ENCODE data around the gene TUBB6. TPM values are rescaled to one million over a fixed set of nuclear protein-coding genes. Genes with fewer than 3 reads are reported as not detected.

Gene TUBB6
- total RNA-seq, 1 experiment from 2014 or later, result 42.2 TPM

- H3K9me3 ChIP-seq (ENCODE audit: insufficient read depth, low read depth), result no peaks in the 10 kb centered on the region
- no peaks in the 10 kb centered on the region for H3K79me2 ChIP-seq (ENCODE audit: low read depth)
- H3K27me3 ChIP-seq (ENCODE audit: insufficient read depth, low read depth), result no peaks in the 10 kb centered on the region
- ChIA-PET POLR2A (ENCODE audit: unreplicated experiment) (no interaction called here), CTCF (no interaction called here)
- no peak overlapping the region for H3K4me2 ChIP-seq
- intact Hi-C loops (cut with micrococcal nuclease; ENCODE audit: unreplicated experiment), result no loop called here
- no peaks in the 10 kb centered on the region for H3K36me3 ChIP-seq (ENCODE audit: low read depth)
- no peaks in the 10 kb centered on the region for H3K9me2 ChIP-seq (ENCODE audit: insufficient read depth)
- H4K20me1 ChIP-seq (ENCODE audit: insufficient read depth), result no peaks in the 10 kb centered on the region
- no peaks in the 10 kb centered on the region for H3F3A ChIP-seq (ENCODE audit: insufficient read depth, low read depth)
- TF ChIP-seq CTCF (conservative IDR thresholded peaks at IDR 0.05) (no peak), EZH2 (IDR thresholded peaks at IDR 0.05; ENCODE audit: low read depth) (no peak)
- BruUV-seq (replicated peaks), result no TSS peak
- H3K4me3 ChIP-seq, result no peak overlapping the region
- H2AFZ ChIP-seq, result no peak overlapping the region
- no peaks in the 10 kb centered on the region for H3K4me1 ChIP-seq (replicated peaks; ENCODE audit: insufficient read depth)
- H3K27ac ChIP-seq, result no peak overlapping the region
- no peak for DNase-seq
Observed at GRCh38 chr18:12274793-12275192, 33.2 kb upstream of the TUBB6 start.

GRCh38 chr18:12276736-12277554 lies 31.1 kb upstream of the TUBB6 start:
- intact Hi-C loops (cut with micrococcal nuclease; ENCODE audit: unreplicated experiment), result no loop called here
- Histone ChIP-seq H3F3A (ENCODE audit: insufficient read depth, low read depth) (no peaks in the 10 kb centered on the region), H3K27ac (no peak overlapping the region), H3K4me1 (replicated peaks; ENCODE audit: insufficient read depth) (no peaks in the 10 kb centered on the region), H3K4me2 (no peak overlapping the region), H2AFZ (no peak overlapping the region), H3K79me2 (ENCODE audit: low read depth) (no peaks in the 10 kb centered on the region), H3K4me3 (no peak overlapping the region), H4K20me1 (ENCODE audit: insufficient read depth) (no peaks in the 10 kb centered on the region), H3K36me3 (ENCODE audit: low read depth) (no peaks in the 10 kb centered on the region), H3K27me3 (ENCODE audit: insufficient read depth, low read depth) (no peaks in the 10 kb centered on the region), H3K9me2 (ENCODE audit: insufficient read depth) (no peaks in the 10 kb centered on the region), H3K9me3 (ENCODE audit: insufficient read depth, low read depth) (no peaks in the 10 kb centered on the region)
- no TSS peak for BruUV-seq (replicated peaks)
- no peak for DNase-seq
- CTCF ChIA-PET, result no interaction called here
- TF ChIP-seq EZH2 (IDR thresholded peaks at IDR 0.05; ENCODE audit: low read depth) (no peak), CTCF (conservative IDR thresholded peaks at IDR 0.05) (no peak)
- POLR2A ChIA-PET (ENCODE audit: unreplicated experiment), result no interaction called here

GRCh38 chr18:12278215-12278671 lies 29.8 kb upstream of the TUBB6 start:
- no peak overlapping the region for H3K27ac ChIP-seq
- no peak overlapping the region for H3K4me2 ChIP-seq
- POLR2A ChIA-PET (ENCODE audit: unreplicated experiment), result interaction anchor here (0.7 kb wide), 2 partner anchors 606 to 803 kb away, joined by 5 to 13 read pairs; partner anchors contain the start of gene PTPN2

More at GRCh38 chr18:12278215-12278671, 29.8 kb upstream of the TUBB6 start:
- Histone ChIP-seq H4K20me1 (ENCODE audit: insufficient read depth) (no peaks in the 10 kb centered on the region), H2AFZ (no peak overlapping the region), H3K79me2 (ENCODE audit: low read depth) (no peaks in the 10 kb centered on the region), H3F3A (ENCODE audit: insufficient read depth, low read depth) (peaks cover 4% of the 10 kb centered on the region; the same call in 1 of the 2 replicates), H3K27me3 (ENCODE audit: insufficient read depth, low read depth) (no peaks in the 10 kb centered on the region), H3K4me3 (no peak overlapping the region), H3K9me2 (ENCODE audit: insufficient read depth) (no peaks in the 10 kb centered on the region), H3K4me1 (replicated peaks; ENCODE audit: insufficient read depth) (0 out of 2 replicates have a peak, but pooled peaks cover 6% of the 10 kb centered on the region), H3K36me3 (ENCODE audit: low read depth) (no peaks in the 10 kb centered on the region), H3K9me3 (ENCODE audit: insufficient read depth, low read depth) (no peaks in the 10 kb centered on the region)
- CTCF ChIA-PET, result interaction anchor here (0.6 kb wide), 2 partner anchors 40 to 170 kb away, joined by 5 to 7 read pairs; no protein-coding TSS in a partner anchor
- DNase-seq, result no peak
- no TSS peak for BruUV-seq (replicated peaks)
- TF ChIP-seq CTCF (conservative IDR thresholded peaks at IDR 0.05), result peak; percentile 47; the same call in 1 of the 2 replicates
- no peak for TF ChIP-seq EZH2 (IDR thresholded peaks at IDR 0.05; ENCODE audit: low read depth)
- intact Hi-C loops (cut with micrococcal nuclease; ENCODE audit: unreplicated experiment), result no loop called here
